Vagina (tissue), 2 donors: ENCODE data around the gene CFAP221.

ENCODE experiments used
- POLR2A ChIP-seq, 2 donors: fragments of 450-650 bp; IDR thresholded peaks; one replicate each; pipeline ENCODE4 v1.6.1; 2017; ENCODE audit warnings: antibody characterized with exemption in 2 of 2, mild to moderate bottlenecking in 2 of 2, moderate library complexity in 2 of 2
- POLR2AphosphoS5 ChIP-seq, 2 donors: sonication (generic); formaldehyde crosslinking; IDR thresholded peaks; one replicate each; pipeline ENCODE4 v1.9.0; 2017; ENCODE audit warnings: antibody characterized with exemption in 2 of 2, mild to moderate bottlenecking in 2 of 2, low read depth in 1 of 2; ENCODE audit not compliant: insufficient read depth in 1 of 2
- TF ChIP-seq, protein P1 (sequence below), 3 experiments: fragments of 450-650 bp in 2 of 3; fragments of 200-600 bp in 1 of 3; sonication (generic) in 1 of 3; IDR thresholded peaks; one replicate each; pipeline ENCODE4 v1.5.1; 2017 to 2019; ENCODE audit warnings: antibody characterized with exemption in 3 of 3, mild to moderate bottlenecking in 2 of 3, moderate library complexity in 2 of 3

DNA sequence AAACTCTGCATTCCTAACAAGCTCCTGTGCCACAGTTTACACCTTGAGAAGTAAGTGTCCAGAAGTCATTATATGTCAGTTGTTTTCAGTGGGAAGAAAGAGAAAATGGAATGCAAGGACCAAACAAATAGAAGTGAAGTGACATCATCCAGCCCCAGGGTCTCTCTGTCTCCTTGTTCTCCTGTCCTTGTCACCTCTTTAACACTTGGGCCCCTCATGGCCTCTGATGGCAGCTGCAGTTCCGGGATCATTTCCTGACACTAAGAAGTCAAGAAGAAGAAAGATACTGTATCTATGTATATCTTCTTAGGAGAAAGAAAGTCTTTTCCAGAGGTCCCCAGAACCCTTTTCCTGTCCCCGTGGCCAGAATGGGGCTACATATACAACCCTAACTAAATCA, 2.8 kb upstream of the CFAP221 start:
- TF ChIP-seq, protein P1, sequence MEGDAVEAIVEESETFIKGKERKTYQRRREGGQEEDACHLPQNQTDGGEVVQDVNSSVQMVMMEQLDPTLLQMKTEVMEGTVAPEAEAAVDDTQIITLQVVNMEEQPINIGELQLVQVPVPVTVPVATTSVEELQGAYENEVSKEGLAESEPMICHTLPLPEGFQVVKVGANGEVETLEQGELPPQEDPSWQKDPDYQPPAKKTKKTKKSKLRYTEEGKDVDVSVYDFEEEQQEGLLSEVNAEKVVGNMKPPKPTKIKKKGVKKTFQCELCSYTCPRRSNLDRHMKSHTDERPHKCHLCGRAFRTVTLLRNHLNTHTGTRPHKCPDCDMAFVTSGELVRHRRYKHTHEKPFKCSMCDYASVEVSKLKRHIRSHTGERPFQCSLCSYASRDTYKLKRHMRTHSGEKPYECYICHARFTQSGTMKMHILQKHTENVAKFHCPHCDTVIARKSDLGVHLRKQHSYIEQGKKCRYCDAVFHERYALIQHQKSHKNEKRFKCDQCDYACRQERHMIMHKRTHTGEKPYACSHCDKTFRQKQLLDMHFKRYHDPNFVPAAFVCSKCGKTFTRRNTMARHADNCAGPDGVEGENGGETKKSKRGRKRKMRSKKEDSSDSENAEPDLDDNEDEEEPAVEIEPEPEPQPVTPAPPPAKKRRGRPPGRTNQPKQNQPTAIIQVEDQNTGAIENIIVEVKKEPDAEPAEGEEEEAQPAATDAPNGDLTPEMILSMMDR (IDR thresholded peaks at IDR 0.05): no peak
- TF ChIP-seq POLR2AphosphoS5 (IDR thresholded peaks at IDR 0.05; ENCODE audit: insufficient read depth in 1 of 2, low read depth in 1 of 2) (no peak), POLR2A (IDR thresholded peaks at IDR 0.05) (no peak)
